Lung microvascular endothelial cell (primary cell): ENCODE results near the gene MTIF3. TPM values are rescaled to one million over a fixed set of nuclear protein-coding genes. Genes with fewer than 3 reads are reported as not detected.

Experiments
- total RNA-seq: library from RNA; depleted of rRNA; stranded (reverse); fragments of >200 nt; gene quantifications from 2 replicates; pipeline ENCODE4 v1.2.1, GENCODE V29; 2014

The MTIF3 gene
- total RNA-seq, 1 donor from 2014 or later: 35.7 TPM

Other genes starting within 250 kb of the MTIF3 start
- gene RPL21, start 199.0 kb downstream of the MTIF3 start, total RNA-seq: 621 and 659 TPM in 2 replicates
- 1.7 and 2.0 TPM in 2 replicates for gene RASL11A, start 179.7 kb downstream of the MTIF3 start, total RNA-seq
- 87.8 and 119 TPM in 2 replicates for gene GTF3A, start 25.9 kb downstream of the MTIF3 start, total RNA-seq
- gene LNX2, start 170.0 kb upstream of the MTIF3 start, total RNA-seq: 8.3 and 11.3 TPM in 2 replicates
- 81.9 and 86.1 TPM in 2 replicates for gene POLR1D, start 171.3 kb upstream of the MTIF3 start, total RNA-seq